Stimulated activated CD4-positive, alpha-beta T cell treated with anti-CD3 and anti-CD28 coated beads, Interleukin-1b, Interleukin-23, amount 100 ng/mL, for 1 hour (primary cell): ENCODE results near the gene RBM10.
"Not testable (repeated sequence)": the region's sequence is repeated elsewhere in the genome, so short reads cannot be mapped to it uniquely, and the experiment has no call there.

Experiments
- DNase-seq, 2 donors: peaks; one replicate each; pipeline ENCODE4 v3.0.0-alpha.2; 2020; ENCODE audit warnings: low read depth in 2 of 2

RBM10 gene

GRCh38 chrX:47144626-47145394 lies at the start of gene RBM10, which contains the start of gene NDUFB11:
TSS of gene RBM10 (plus strand) at chrX:47145221. CDS start at chrX:47147482, 2,261 bp downstream.
TSS of gene NDUFB11 (minus strand) at chrX:47144702. CDS start at chrX:47144679, 23 bp downstream.
- peak; percentile 65 to 75 for DNase-seq

- DNase-seq, result no peak
Observed at GRCh38 chrX:47097018-47097417, 48.0 kb upstream of the RBM10 start.

- DNase-seq, result no peak
Observed at GRCh38 chrX:47098338-47099094, 46.5 kb upstream of the RBM10 start.

GRCh38 chrX:47101206-47101605 lies 43.8 kb upstream of the RBM10 start:
- no peak for DNase-seq

- DNase-seq, result not testable (repeated sequence)
Observed at GRCh38 chrX:47110936-47111615, 33.9 kb upstream of the RBM10 start.

GRCh38 chrX:47112316-47112954 lies 32.6 kb upstream of the RBM10 start:
- DNase-seq, result no peak

- not testable (repeated sequence) for DNase-seq
Observed at GRCh38 chrX:47116551-47117110, 28.4 kb upstream of the RBM10 start.

GRCh38 chrX:47124466-47124865 lies 20.6 kb upstream of the RBM10 start:
- not testable (repeated sequence) for DNase-seq

GRCh38 chrX:47129157-47129898 lies 15.7 kb upstream of the RBM10 start:
- peak; percentile 64 to 70 for DNase-seq

GRCh38 chrX:47129899-47130358 lies 15.1 kb upstream of the RBM10 start:
- no peak for DNase-seq

GRCh38 chrX:47133493-47133892 lies 11.5 kb upstream of the RBM10 start:
- DNase-seq, result no peak

GRCh38 chrX:47135650-47136049 lies 9.4 kb upstream of the RBM10 start:
- DNase-seq, result not testable (repeated sequence)

- no peak for DNase-seq
Observed at GRCh38 chrX:47138171-47138570, 6.8 kb upstream of the RBM10 start.

GRCh38 chrX:47143894-47144625 lies 961 bp upstream of the RBM10 start:
- no peak for DNase-seq

- no peak for DNase-seq
Observed at GRCh38 chrX:47145395-47146120, 537 bp downstream of the RBM10 start.

- DNase-seq, result no peak
Observed at GRCh38 chrX:47146121-47146935, 1.3 kb downstream of the RBM10 start.

GRCh38 chrX:47146936-47147859 lies 2.2 kb downstream of the RBM10 start:
- DNase-seq, result no peak
